ENCODE results near the gene SP3. TPM values are rescaled to one million over a fixed set of nuclear protein-coding genes. Genes with fewer than 3 reads are reported as not detected.

Gene SP3
- total RNA-seq, result 113 and 122 TPM in 2 replicates

GRCh38 chr2:173965372-173966025, at the start of gene SP3:
Gene SP3 (minus strand): TSS chr2:173965373. CDS start chr2:173965171, 202 bp downstream.
- Histone ChIP-seq H3K36me3 (ENCODE audit: insufficient read depth, low read length) (peaks cover 6% of the 10 kb centered on the region), H3K27me3 (ENCODE audit: insufficient read depth, low read length) (no peaks in the 10 kb centered on the region), H3K4me2 (ENCODE audit: insufficient read depth, low read length) (peak within 1 kb of the TSS; percentile 91), H3K79me2 (ENCODE audit: insufficient read depth, low read length) (peaks cover 37% of the 10 kb centered on the region), H3K4me1 (ENCODE audit: insufficient read depth, low read length) (peaks cover 18% of the 10 kb centered on the region), H4K20me1 (ENCODE audit: insufficient read depth, low read length) (peaks cover 16% of the 10 kb centered on the region), H3K4me3 (ENCODE audit: insufficient read depth, low read length) (peak within 1 kb of the TSS; percentile 89), H3K27ac (ENCODE audit: low read depth, low read length) (peak within 1 kb of the TSS; percentile 94), H2AFZ (ENCODE audit: low read length) (peak within 1 kb of the TSS; percentile 90), H3K9me3 (ENCODE audit: low read depth, low read length) (no peaks in the 10 kb centered on the region)
- DNase-seq (ENCODE audit: insufficient read length, low spot score, missing footprints), result peak; percentile 99
- TF ChIP-seq, protein P1, sequence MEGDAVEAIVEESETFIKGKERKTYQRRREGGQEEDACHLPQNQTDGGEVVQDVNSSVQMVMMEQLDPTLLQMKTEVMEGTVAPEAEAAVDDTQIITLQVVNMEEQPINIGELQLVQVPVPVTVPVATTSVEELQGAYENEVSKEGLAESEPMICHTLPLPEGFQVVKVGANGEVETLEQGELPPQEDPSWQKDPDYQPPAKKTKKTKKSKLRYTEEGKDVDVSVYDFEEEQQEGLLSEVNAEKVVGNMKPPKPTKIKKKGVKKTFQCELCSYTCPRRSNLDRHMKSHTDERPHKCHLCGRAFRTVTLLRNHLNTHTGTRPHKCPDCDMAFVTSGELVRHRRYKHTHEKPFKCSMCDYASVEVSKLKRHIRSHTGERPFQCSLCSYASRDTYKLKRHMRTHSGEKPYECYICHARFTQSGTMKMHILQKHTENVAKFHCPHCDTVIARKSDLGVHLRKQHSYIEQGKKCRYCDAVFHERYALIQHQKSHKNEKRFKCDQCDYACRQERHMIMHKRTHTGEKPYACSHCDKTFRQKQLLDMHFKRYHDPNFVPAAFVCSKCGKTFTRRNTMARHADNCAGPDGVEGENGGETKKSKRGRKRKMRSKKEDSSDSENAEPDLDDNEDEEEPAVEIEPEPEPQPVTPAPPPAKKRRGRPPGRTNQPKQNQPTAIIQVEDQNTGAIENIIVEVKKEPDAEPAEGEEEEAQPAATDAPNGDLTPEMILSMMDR (IDR thresholded peaks at IDR 0.05; ENCODE audit: extremely low read depth, low read depth, low read length), result no peak

GRCh38 chr2:174014699-174015070, 49.5 kb upstream of the SP3 start:
- Histone ChIP-seq H3K27me3 (ENCODE audit: insufficient read depth, low read length) (no peaks in the 10 kb centered on the region), H3K36me3 (ENCODE audit: insufficient read depth, low read length) (no peaks in the 10 kb centered on the region), H3K9me3 (ENCODE audit: low read depth, low read length) (no peaks in the 10 kb centered on the region), H3K4me3 (ENCODE audit: insufficient read depth, low read length) (no peak overlapping the region), H2AFZ (ENCODE audit: low read length) (no peak overlapping the region), H3K27ac (ENCODE audit: low read depth, low read length) (peak overlapping the region; percentile 83), H3K4me1 (ENCODE audit: insufficient read depth, low read length) (peaks cover 33% of the 10 kb centered on the region), H3K4me2 (ENCODE audit: insufficient read depth, low read length) (peak overlapping the region; percentile 82), H3K79me2 (ENCODE audit: insufficient read depth, low read length) (no peaks in the 10 kb centered on the region), H4K20me1 (ENCODE audit: insufficient read depth, low read length) (no peaks in the 10 kb centered on the region)
- TF ChIP-seq, protein P1 (IDR thresholded peaks at IDR 0.05; ENCODE audit: extremely low read depth, low read depth, low read length), result no peak
- no peak for DNase-seq (ENCODE audit: insufficient read length, low spot score, missing footprints)

GRCh38 chr2:174014011-174014698, 49.0 kb upstream of the SP3 start:
- Histone ChIP-seq H4K20me1 (ENCODE audit: insufficient read depth, low read length) (no peaks in the 10 kb centered on the region), H3K36me3 (ENCODE audit: insufficient read depth, low read length) (no peaks in the 10 kb centered on the region), H3K79me2 (ENCODE audit: insufficient read depth, low read length) (no peaks in the 10 kb centered on the region), H3K4me3 (ENCODE audit: insufficient read depth, low read length) (no peak overlapping the region), H3K27ac (ENCODE audit: low read depth, low read length) (peak overlapping the region; percentile 83), H3K27me3 (ENCODE audit: insufficient read depth, low read length) (no peaks in the 10 kb centered on the region), H3K9me3 (ENCODE audit: low read depth, low read length) (no peaks in the 10 kb centered on the region), H3K4me1 (ENCODE audit: insufficient read depth, low read length) (peaks cover 34% of the 10 kb centered on the region), H3K4me2 (ENCODE audit: insufficient read depth, low read length) (peak overlapping the region; percentile 82), H2AFZ (ENCODE audit: low read length) (no peak overlapping the region)
- peak; percentile 89 for DNase-seq (ENCODE audit: insufficient read length, low spot score, missing footprints)
- TF ChIP-seq, protein P1 (IDR thresholded peaks at IDR 0.05; ENCODE audit: extremely low read depth, low read depth, low read length), result no peak

DNA sequence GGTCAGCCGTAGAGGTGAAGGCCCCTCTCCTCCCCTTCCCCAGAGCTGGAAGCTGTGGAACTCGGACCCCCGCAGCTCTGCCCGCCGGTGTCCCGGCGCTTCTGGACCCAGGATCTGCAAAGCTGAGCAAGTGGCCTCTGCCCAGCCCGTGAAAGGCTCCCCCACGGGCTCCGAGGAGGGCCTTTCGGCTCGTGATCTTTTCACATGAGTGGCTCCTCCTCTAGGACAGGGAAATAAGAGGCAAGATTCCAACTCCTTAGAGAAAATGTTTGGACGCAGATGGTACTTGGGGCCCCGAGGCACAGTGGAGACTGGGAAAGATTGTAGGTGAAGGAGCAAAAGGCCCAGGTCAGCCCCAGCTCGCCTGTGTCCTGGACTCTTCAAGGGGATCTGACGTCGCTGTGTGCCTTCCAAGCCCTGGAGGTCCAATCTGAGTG, 48.2 kb upstream of the SP3 start:
- TF ChIP-seq, protein P1 (IDR thresholded peaks at IDR 0.05; ENCODE audit: extremely low read depth, low read depth, low read length), result no peak
- H3K79me2 ChIP-seq (ENCODE audit: insufficient read depth, low read length), result no peaks in the 10 kb centered on the region
- H3K36me3 ChIP-seq (ENCODE audit: insufficient read depth, low read length), result no peaks in the 10 kb centered on the region
- H3K27ac ChIP-seq (ENCODE audit: low read depth, low read length), result peak overlapping the region; percentile 83
- peak overlapping the region; percentile 82 for H3K4me2 ChIP-seq (ENCODE audit: insufficient read depth, low read length)
- H3K4me3 ChIP-seq (ENCODE audit: insufficient read depth, low read length), result peak overlapping the region; percentile 75
- no peaks in the 10 kb centered on the region for H3K9me3 ChIP-seq (ENCODE audit: low read depth, low read length)
- no peaks in the 10 kb centered on the region for H4K20me1 ChIP-seq (ENCODE audit: insufficient read depth, low read length)
- no peaks in the 10 kb centered on the region for H3K27me3 ChIP-seq (ENCODE audit: insufficient read depth, low read length)
- DNase-seq (ENCODE audit: insufficient read length, low spot score, missing footprints), result peak; percentile 87
- peak overlapping the region; percentile 95 for H2AFZ ChIP-seq (ENCODE audit: low read length)
- peaks cover 38% of the 10 kb centered on the region for H3K4me1 ChIP-seq (ENCODE audit: insufficient read depth, low read length)
